HL-60/S4 (cell line): ENCODE data around the gene ARHGEF37.

ENCODE experiments used
- in situ Hi-C: fragments of 300-500 bp; cut with MboI; formaldehyde crosslinking; loops from 2 replicates; pipeline ENCODE4 v1.14.3; 2022; ENCODE audit warnings: low sequenced_read_pairs

Gene ARHGEF37, protein sequence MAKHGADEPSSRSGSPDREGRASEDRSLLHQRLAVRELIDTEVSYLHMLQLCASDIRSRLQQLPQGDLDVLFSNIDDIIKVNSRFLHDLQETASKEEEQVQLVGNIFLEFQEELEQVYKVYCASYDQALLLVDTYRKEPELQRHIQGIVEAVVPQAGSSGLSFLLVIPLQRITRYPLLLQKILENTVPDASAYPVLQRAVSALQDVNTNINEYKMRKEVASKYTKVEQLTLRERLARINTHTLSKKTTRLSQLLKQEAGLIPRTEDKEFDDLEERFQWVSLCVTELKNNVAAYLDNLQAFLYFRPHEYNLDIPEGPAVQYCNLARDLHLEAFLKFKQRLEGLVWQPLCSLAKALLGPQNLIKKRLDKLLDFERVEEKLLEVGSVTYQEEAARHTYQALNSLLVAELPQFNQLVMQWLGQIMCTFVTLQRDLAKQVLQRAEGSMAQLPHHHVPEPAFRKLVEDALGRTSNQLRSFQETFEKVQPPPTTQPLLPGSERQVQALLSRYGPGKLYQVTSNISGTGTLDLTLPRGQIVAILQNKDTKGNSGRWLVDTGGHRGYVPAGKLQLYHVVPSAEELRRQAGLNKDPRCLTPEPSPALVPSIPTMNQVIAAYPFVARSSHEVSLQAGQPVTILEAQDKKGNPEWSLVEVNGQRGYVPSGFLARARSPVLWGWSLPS

DNA sequence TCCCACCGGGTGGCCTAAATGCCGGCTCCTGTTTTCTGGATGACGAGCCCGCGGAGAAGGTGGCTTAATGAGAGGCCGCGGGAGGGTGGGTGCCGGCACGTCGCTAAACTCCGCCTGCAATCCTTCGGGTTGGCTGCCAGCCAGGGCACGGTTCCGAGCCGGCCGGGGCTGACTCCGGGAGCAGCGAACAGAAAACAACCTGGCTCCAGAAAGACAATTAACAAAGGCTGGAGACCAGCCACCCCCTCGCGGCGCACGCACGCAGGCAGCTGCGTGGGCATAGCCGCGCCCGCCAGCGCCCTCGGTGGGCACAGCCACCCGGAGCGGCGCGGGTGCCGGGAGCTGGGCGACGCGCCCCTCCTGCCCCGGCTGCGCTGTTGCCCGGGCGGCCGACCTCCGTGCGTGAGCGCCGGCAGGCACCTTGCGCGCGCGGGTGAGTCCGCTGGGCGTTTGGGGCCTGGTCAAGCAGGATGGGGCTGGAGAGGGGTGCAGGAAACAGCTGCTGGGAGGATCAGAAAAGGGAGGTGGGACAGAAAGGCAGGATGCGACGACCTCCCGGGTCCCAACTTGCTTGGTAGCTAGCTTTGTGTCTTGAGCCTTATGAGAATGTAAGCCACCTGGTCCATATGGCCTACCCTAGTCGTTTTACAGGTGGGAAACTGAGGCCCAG, at the start of gene ARHGEF37:
Gene ARHGEF37 (plus strand): TSS at position 307 of the 670 bp plus-strand sequence. CDS start 16,272 bp downstream, outside the sequence.
- in situ Hi-C loops, result loop anchor here (25.0 kb wide), 1 partner anchor 444 kb away; the partner anchor contains the start of gene ABLIM3

DNA sequence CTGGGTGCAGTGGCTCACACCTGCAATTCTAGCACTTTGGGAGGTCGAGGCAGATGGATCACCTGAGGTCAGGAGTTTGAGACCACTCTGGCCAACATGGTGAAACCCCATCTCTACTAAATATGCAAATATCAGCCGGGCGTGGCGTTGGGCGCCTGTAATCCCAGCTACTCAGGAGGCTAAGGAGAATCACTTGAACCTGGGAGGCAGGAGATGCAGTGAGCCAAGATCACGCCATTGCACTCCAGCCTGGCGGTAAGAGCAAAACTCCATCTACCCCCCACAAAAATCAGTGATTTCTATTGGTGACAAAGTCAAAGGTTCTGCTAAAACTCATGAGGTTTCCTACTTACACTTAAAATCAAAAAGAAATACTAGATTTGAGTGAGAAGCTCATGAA, 48.9 kb upstream of the ARHGEF37 start:
- in situ Hi-C loops, result loop anchor here (25.0 kb wide), 1 partner anchor 745 kb away; no protein-coding TSS in a partner anchor

DNA sequence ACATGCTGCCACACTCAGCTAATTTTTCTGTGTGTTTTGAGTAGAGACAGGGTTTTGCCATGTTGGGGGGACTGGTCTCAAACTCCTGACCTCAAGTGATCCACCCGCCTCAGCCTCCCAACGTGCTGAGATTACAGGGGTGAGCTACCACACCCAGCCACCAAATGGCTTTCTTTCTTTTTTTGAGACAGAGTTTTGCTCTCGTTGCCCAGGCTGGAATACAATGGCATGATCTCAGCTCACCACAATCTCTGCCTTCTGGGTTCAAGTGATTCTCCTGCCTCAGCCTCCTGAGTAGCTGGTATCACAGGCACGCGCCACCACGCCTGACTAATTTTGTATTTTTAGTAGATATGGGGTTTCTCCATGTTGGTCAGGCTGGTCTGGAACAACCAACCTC, 45.5 kb upstream of the ARHGEF37 start:
- in situ Hi-C loops, result loop anchor here (25.0 kb wide), 1 partner anchor 748 kb away; no protein-coding TSS in a partner anchor

DNA sequence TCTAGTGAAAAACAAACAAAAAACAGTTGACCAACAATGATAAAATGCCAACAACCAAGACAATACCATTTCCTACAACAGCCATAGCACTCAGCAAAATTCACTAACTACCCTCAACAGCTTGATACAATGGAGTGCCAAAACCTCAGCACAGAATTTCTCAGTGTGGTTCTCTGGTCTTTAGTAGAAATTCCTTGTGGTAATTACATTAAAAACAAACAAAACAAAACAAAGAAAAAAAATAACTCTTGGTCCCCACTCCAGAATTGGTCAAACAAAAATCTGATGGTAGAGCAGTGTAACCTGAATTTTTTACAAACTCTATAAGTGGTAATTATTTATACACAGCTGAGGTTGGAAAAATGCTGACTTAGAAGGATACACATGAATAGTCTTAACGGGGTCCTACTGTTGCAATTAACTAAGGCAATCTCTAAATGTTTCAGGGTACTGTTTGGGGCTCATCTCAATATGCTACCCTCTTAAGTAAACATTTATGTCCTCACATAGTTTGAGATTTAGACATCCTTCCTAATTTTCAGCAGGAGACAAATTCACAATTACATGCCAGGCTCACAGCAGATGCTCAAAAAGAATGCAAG, 43.8 kb upstream of the ARHGEF37 start:
- in situ Hi-C loops, result loop anchor here (25.0 kb wide), 1 partner anchor 750 kb away; no protein-coding TSS in a partner anchor

DNA sequence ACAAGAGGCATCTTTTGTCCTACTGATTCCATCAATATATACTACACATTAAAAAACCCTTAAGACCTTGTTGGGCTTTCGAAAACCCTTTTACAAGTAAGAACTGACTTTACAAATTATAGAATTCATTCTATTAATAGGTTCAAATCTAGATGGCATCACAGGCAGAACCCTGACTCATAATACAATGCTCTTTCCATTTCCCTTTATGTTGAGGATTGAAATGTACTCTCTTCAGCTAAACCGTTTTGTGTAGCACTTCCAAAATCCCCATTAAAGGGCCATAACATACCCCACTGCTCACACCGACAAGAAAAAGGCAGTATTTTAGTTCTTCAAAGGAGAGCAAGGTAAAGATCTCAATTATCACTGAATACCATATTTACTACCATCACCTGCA, 41.2 kb upstream of the ARHGEF37 start:
- in situ Hi-C loops, result loop anchor here (25.0 kb wide), 1 partner anchor 753 kb away; no protein-coding TSS in a partner anchor

DNA sequence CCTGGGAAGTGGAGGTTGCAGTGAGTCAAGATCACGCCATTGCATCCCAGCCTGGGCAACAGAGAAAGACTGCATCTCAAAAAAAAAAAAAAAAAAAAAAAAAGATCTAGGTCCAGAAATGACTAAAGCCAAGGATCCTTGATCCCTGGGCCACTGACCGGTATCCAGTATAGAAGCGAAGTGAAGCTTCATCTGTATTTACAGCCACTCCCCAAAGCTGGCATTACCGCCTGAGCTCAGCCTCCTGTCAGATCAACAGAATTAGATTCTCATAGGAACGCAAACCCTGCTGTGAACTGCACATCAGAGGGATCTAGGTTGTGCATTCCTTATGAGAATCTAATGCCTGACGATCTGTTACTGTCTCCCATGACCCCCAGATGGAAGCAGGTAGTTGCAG, 39.4 kb upstream of the ARHGEF37 start:
- in situ Hi-C loops, result loop anchor here (25.0 kb wide), 1 partner anchor 755 kb away; no protein-coding TSS in a partner anchor

DNA sequence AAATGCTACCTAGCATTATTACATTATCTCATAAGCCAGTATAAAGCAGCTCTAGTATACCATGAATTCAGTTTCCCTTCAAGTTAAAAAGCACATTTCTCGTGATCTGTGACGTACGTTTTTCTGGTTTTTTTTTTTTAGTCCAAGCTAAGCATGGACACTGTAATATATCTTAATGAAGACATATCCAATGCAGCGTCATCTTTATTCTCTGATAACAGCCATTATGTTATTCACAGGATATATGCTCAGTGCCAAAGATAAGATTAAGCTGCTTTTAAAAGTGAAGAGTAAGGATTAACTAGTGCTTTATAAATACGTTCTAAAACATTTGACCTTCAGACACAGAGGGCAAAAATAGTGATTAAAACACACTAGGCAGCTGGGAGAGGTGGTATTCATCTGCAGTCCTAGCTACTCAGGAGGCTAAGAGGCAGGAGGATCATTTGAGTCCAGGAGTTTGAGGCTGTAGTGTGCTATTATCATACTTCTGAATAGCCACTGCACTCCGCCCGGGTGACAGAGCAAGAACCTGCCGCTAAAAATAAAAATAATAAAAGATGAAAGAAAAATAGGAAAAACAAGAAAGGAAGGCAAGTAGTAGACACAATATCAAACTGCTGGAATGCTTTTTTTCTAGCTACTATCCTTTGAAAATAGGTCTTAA, 37.8 kb upstream of the ARHGEF37 start:
- in situ Hi-C loops, result loop anchor here (25.0 kb wide), 1 partner anchor 756 kb away; no protein-coding TSS in a partner anchor

DNA sequence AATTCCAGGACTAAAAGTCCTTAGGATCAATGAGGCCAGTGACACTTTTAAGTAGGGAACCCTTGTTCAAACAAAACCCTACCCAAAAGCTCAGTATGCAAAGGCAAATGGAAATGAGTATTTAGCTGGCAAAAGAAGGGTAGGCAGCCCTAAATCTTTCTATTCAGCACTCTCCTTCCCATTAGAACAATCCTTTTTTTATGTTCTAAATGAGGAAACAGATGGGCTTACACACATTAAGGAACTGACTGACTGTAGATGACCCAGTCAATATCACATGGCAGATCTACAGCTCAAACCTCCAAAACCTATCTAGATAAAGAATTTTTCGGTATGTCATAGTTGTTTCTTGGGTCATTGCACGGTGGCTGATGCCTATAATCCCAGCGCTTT, 37.3 kb upstream of the ARHGEF37 start:
- in situ Hi-C loops, result loop anchor here (25.0 kb wide), 1 partner anchor 757 kb away; no protein-coding TSS in a partner anchor

DNA sequence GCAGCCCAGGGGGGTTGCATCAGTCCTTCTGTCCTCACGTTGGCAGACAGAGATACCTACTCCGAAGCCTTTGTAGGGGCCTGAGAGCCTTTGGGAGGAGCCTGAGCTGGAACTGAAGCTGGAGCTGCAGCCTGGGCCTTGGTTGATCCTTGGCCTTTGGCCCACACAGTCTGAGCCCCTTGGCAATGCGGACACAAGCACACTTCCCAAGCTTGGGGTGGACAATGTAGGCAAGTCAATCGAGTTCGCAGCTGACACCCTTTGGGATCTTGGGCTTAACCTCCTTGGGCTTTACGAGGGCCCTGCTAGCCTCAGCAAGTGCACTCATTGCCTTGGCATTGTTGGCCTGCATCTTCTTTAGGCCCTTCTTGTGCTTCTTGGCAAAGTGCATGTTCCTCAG, 36.0 kb upstream of the ARHGEF37 start:
- in situ Hi-C loops, result loop anchor here (25.0 kb wide), 1 partner anchor 758 kb away; no protein-coding TSS in a partner anchor

DNA sequence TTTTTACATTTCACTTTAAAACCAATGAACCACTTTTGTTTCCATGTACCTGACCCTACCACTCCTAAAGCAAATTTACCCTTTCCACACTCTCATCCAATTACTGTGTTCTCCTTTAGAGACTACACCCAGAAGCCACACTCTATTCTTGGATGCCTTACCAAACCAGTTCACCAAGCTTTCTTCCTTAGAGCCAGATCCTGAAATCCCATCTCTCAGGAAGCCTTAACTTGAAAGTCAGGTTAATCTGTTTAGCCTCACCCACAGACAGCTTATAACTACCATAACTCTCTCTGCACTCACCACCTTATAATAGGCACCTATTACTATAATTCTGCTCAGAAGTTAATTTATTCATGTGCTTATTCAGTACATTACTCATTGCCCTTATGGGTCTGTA, 34.3 kb upstream of the ARHGEF37 start:
- in situ Hi-C loops, result loop anchor here (25.0 kb wide), 1 partner anchor 760 kb away; no protein-coding TSS in a partner anchor

DNA sequence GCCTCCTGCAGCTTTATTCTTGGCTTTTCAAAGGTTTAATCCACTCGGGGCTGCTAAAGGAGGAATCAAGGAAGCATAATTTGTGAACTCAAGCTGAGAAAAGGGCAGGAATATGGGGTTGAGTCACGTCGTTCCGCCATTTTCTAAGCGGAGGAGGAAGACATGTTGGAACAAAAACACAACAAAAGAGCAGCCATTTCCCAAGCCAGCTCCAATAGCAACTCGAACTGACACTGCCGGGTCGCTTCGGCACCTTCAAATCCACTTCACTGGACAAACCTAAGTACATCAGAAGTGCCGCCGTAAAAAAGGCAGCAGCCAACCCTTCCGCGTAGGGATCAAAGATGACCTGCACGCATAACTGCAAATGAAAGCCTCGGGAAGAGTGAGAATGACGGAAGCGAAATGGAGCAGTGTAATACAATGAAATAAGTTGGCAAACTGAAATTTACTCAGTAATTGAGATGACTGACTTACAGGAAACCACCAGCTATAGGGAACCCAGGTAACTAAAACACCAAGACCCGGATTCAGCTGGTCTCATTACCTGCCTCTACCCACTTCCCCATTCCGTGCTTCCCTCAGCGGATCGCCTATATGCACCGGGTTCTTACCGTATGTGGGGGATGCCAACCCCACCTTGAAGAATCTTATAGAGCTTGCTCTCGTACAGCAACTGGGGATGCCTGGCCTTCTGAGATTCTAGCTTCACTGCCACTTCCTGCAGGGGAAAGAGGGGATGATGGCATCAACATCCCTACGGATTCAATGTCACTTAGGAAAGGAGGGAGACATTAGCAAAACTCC, 31.6 kb upstream of the ARHGEF37 start:
- in situ Hi-C loops, result loop anchor here (25.0 kb wide), 1 partner anchor 762 kb away; no protein-coding TSS in a partner anchor

DNA sequence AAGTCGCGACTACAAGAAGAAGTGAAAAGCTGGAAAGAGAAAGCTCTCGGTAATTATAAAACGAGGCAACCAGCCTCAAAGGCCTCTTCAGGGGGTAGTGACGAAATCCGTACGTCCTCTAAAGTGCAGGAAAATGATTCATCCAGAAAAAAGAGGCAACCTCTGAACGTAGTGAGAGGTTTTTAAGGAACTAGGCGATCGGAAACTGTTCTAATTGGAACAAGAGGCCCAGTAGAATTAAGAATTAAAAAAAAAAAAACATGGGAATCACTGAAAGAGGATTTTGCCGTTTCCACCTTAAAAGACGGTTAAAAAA, 31.1 kb upstream of the ARHGEF37 start:
- in situ Hi-C loops, result no loop called here

DNA sequence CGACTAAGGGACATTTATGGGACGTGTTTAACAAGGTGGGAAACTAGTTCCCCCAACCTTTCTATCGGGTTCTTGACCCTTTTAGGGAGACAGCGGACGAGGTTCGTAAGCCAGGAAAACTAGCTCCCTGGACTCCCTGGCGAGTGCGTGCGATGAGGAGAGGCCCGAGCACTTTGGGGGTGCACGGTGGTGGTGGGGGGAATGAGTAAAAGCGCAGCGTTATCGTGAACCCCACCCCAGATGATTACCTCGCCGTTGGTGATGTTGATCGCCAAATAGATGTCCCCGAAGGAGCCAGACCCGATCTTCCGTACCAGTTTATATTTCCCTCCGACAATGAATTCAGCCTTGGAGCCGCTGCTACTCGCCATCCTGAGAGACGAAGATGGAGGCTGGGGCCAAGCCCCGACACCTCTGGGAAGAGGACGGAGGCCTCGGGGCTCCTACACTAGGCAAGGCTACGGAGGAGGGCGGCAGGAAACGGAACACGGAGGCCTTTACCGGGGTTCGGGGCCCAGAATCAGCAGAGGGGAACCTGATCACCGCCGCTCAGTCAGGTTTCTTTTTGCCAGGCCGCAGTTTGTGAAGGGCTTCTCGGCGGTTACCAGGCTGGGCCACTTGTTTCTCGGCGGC, 30.6 kb upstream of the ARHGEF37 start:
- in situ Hi-C loops, result no loop called here

DNA sequence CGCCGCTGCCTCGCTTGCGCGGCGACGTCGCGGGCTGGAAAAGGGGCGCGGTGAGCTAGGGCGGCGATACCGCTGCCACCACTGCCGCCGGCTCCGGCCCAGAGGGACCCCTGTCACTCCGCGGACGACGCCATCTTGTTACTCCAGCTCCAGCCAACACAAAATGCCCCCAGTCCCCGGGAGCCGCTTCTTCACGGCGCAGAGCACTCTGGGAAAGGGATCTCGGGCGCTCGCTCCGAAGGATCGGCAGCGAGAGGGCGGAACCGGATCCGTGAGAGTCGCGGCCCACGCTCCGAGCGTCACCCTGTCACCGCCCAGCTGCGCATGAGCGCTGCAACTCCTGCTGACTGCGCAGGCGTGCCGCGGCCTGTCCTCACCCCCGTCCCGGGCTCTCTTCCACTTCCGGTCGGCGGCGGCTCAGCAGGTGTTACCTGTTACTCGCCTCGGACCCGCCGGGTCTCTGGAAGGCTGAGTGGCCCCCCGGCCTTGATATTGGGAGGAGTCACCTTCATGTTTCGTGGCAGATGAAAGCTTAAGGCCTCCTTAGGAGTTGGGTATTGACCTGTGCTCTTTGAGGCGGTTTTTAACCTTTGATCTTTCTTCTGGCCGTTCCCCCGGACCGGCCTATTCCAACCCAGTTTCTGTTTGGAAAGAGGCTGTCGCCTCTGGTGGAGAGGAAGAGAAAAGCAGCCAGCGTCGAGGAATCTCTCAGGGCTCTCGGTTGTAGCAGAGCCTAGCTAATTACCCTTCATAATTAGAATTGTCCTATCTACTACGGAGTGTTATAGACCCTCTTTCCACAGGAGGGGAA, 29.9 kb upstream of the ARHGEF37 start, which contains the start of gene CSNK1A1:
Gene CSNK1A1 (minus strand): TSS at position 213 of the 811 bp plus-strand sequence. CDS start 475 bp downstream, outside the sequence.
- in situ Hi-C loops, result no loop called here

DNA sequence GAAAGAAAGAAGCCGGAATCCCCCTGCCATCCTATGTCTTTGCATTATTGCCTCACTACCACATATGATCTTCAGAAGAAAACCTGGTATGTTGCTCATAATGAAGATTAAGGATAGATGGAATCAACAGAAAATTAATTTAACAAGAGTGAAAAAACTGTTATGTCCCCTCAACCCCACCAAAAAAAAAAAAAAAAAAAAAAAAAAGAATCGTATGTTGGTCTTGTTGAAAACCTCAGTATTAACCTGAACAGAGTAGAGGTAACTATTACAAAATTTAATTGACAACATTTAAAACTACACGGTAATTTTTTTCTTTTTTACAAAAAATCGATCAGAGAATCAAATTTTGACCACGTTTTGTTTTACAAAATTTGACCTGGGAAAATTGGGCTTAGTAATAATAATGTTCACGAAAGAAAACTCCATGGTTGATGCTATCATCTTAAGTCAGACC, 29.2 kb upstream of the ARHGEF37 start:
- in situ Hi-C loops, result no loop called here

DNA sequence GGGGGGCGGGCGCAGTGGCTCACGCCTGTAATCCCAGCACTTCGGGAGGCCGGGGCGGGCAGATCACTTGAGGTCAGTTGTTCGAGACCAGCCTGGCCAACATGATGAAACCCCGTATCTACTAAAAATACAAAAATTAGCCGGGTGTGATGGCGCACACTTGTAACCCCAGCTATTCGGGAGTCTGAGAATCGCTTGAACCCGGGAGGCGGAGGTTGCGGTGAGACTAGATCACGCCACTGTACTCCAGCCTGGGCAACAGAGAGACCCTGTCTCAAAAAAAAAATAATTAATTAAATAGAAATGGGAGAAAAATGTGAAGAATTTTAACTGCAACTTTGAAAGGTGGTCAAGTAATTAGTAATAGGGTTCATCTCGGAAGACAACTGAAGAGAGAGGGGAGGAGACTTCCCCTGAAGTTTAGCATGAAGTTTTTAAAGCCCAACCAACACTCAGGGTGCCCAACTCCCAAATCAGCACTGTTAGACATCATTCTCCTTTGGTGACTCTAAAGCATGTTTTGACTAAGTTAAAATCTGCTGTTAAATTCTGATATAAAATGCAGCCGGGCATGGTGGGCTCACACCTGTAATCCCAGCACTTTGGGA, 28.6 kb upstream of the ARHGEF37 start:
- in situ Hi-C loops, result no loop called here

DNA sequence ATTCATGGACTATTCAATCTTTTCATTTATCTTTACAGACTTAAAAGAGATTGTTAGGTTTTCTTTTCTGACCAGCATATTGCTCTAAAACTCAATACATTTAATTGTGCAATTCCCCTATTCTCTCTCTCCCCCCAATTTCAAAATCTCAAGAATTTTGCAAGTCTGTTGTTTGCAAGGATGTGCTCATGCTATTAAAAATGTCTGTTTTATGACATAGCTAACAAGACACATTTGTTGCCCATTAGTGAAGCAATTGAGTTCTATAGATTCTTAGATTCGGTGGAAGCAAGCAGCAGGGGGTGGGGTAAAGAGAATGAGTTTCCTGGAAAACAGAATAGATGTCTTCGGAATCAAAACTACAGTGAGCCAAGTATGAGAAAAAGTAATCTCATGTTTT, 21.6 kb upstream of the ARHGEF37 start:
- in situ Hi-C loops, result loop anchor here (10.0 kb wide), 1 partner anchor 105 kb away; no protein-coding TSS in a partner anchor
